Activated CD8-positive, alpha-beta memory T cell treated with anti-CD3 and anti-CD28 coated beads for 4 hours (primary cell): Measurements from ENCODE around the gene SHANK1.
"Not testable (repeated sequence)": the region's sequence is repeated elsewhere in the genome, so short reads cannot be mapped to it uniquely, and the experiment has no call there.

Experiments used
- DNase-seq, 2 donors: peaks; one replicate each; pipeline ENCODE4 v3.0.0-alpha.2; 2020; ENCODE audit warnings: low read depth in 2 of 2

SHANK1 gene

DNA sequence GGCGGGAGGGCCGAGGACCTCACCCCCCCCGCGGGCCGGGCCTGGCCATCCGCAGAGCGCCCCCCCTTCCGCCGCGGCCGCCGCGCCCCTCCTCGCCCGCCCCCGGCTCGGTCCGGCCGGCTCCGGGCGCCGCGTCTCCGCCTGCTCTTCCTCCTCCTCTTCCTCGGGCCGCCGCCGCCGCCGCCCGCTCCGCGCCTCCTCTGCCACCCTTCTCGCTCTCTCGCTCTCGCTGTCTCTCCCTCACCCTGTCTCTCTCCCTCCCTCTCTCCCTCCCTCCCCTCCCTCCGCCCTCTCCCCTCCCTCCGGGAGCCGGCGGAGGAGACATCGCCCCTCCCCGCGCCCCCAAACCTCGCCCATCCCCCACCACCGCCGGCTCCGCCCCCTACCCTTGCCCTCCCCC lies at the start of gene SHANK1:
SHANK1 (minus strand) TSS at position 237 of the 400 bp plus-strand sequence. CDS start 2,883 bp downstream, outside the sequence.
- DNase-seq = no peak

DNA sequence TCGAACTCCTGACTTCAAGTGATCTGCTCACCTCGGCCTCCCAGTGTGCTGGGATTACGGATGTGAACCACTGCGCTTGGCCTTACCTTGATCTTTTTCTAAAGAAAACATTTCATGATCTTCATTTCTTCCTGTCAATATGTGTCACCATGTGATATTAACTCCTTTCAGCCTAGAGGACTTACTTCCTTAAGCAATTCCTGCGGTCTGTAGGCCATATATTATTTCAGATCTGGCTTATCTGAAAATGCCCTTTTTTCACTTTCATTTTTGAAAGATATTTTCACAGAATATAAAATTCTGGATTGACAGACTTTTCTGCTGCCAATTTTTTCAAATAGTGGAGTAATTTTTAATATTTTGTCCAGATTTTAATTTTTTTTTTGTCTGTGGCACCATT lies 48.7 kb upstream of the SHANK1 start:
- DNase-seq = no peak

DNA sequence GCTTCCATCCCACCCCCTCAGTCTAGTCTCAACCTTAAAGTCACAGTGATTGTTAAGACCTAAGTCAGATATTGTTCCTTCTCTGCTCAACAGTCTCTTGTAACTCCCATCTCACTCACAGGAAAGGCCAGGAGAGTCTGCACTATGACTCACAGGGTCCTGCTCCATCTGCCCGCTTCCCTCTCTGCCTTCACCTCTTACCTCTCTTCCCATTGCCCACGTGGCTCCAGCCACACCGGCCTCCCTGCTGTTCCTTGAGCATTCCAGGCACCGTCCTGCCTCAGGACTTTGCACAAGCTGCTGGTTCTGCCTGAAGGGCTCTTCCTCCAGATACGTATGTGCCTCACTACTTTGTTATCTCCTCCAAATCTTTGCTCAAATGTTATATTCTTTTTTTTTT lies 47.7 kb upstream of the SHANK1 start:
- DNase-seq = not testable (repeated sequence)

DNA sequence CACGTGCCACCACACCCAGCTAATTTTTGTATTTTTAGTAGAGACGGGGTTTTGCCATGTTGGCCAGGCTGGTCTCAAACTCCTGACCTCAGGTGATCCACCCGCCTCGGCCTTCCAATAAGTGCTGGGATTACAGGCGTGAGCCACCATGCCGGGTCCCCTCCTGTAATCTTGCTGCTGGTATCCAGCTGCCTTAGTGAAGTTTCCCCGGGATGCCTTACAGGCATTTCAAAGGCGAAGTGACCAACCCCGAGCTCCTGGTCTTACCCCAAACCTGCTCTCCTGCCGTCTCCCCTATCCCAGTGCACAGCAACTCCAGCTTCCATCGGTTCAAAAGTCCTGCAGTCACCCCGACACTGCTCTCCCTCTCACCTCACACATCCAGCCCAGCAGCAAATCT lies 47.1 kb upstream of the SHANK1 start:
- DNase-seq = not testable (repeated sequence)

DNA sequence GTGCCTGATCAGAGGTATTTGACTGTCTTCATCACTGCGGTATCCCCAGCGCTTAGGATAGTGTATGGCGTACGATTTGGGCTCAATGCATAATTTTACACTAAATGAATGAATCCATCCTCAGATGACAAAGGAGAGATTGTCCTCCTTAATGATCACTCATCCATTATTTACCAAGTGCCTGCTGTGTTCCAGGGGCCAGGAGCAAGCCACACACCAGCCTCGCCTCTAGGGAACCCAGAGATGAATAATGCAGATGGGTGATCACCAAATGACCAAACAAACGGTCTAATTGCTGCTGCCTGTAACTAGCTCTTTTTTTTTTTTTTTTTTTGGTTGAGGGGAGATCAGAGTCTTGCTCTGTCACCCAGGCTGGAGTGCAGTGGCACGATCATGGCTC lies 44.8 kb upstream of the SHANK1 start:
- no peak for DNase-seq

DNA sequence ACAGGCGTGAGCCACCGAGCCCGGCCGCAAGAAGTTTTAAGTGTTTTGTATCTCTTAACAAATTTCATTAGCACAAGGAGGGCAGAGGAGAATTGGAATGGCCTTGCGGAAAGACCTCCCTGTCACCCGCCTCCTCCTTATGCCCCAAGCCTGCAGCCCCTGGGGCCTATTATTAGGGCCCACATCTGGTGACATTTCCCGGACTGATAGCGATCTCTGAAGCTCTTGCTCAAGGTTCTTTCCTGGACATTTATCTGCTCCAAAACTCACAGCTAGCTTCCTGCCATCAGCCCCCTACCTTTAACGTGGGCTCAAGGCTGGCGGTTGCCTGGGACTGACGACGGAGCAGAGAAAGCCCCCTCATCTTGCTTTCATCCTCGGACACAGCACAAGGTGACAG lies 43.9 kb upstream of the SHANK1 start:
- DNase-seq = not testable (repeated sequence)

DNA sequence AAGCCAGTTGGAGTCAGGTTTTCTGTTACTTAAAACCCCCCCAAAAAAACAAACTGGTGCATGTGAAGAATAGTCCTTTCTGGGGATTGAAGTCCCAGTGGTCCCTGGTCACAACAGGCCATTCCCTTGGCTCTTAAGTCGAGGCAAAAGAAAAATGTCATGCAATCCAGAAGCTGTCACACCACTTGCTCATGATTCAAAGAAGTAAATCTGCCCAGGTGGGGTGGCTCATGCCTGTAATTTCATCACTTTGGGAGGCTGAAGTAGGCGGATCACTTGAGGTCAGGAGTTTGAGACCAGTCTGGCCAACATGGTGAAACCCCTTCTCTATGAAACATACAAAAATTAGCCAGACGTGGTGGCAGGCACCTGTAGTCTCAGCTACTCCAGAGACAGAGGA lies 41.9 kb upstream of the SHANK1 start:
- DNase-seq = not testable (repeated sequence)

DNA sequence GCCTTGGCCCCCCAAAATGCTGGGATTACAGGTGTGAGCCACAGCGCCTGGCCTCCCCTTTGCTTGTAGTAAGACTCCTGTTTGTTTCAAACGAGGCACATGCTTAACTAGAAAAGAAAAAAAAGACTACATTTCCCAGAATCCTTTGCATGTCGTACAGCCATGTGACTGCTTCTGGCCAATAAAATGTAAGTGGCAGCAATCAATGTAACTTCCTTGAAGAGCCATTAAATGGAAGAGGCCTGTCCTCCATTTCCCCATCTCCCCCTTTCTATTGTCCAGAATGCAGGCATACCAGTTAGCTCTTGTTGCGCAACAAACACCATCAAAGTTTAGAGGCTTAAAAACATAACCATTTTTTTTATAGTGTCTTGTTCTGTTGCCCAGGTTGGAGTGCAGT lies 40.3 kb upstream of the SHANK1 start:
- DNase-seq = no peak

DNA sequence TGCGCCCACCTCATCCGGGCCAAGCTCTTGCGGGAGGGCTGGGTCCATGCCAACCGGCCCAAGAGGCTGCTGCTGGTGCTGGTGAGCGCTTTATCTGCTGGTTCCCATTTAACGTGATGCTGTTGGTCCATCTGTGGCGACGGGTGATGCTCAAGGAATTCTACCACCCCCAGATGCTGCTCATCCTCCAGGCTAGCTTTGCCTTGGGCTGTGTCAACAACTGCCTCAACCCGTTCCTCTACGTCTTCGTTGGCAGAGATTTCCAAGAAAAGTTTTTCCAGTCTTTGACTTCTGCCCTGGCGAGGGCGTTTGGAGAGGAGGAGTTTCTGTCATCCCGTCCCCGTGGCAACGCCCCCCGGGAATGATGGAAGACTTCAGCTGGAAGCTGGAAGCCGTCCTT lies 39.5 kb upstream of the SHANK1 start:
- not testable (repeated sequence) for DNase-seq

DNA sequence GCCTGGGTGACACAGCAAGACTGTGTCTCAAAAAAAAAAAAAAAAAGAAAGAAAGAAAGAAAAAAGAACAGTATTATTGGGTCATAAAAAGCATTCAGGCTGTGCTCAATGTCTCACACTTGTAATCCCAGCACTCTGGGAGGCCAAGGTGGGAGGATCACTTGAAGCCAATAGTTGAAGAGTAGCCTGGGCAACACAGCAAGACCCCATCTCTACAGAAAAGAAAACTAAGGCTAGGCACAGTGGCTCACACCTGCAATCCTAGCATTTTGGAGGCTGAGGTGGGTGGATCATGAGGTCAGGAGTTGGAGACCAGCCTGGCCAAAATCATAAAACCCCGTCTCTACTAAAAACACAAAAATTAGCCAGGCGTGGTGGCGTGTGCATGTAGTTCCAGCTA lies 38.0 kb upstream of the SHANK1 start:
- DNase-seq = not testable (repeated sequence)

DNA sequence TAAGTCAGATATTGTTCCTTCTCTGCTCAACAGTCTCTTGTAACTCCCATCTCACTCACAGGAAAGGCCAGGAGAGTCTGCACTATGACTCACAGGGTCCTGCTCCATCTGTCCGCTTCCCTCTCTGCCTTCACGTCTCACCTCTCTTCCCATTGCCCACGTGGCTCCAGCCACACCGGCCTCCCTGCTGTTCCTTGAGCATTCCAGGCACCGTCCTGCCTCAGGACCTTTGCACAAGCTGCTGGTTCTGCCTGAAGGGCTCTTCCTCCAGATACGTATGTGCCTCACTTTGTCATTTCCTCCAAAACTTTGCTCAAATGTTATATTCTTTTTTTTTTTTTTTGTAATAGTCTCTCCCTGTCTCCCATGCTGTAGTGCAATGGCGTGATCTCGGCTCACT lies 36.6 kb upstream of the SHANK1 start:
- DNase-seq = not testable (repeated sequence)

DNA sequence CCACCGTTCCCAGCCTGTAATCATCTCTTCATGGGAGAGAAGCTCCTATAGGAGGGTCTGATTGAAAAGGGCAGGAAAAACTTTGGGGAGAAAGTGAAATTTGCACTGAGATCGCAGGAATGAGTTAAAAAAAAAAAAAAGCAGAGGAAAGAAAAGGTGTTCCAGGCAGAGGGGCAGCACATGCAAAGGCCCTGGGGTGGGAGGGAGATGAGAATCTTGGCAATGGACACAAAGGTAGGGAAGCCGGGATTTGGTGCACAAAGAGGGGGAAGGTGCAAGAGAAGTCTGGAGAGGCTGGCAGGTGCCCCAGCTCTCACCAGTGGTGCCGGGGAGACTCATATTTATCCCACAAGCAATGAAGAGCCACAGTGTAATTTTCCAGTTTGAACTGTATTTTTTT lies 34.3 kb upstream of the SHANK1 start:
- no peak for DNase-seq

DNA sequence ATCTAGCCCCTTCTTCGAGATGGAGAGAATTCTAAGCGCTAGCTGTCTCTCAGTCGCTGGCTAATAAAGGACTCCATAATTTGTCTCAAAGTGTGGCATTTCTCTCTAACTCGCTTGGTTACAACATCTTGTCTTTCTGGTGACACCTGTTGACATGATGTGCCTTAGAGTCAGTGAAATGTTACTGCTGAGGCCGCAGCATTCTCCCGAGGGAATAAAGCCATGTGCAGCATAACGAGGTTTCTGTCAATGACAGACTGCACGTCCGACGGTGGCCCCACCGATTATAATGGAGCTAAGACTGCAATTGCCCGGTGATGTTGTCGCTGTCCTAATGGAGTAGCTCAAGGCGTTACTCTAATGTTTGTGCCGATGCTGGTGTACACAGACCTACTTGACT lies 30.4 kb upstream of the SHANK1 start:
- DNase-seq = no peak

DNA sequence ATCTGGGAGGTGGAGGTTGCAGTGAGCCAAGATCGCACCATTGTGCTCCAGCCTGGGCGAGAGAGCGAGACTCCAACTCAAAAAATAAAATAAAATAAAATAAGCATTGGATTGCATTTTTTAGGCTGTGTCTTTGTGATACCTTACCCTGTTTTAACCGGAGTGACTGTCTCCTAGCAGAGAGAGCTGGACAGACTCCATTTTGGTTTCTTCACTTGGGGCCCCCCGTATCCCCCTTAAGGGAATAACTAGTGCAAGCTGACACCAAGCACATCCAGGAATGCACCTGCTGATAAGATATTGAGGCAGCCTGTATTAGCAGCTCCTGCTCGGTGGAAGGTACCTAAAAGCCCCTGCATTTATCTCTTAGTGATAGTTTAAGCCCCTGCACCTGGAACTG lies 29.9 kb upstream of the SHANK1 start:
- DNase-seq = no peak

DNA sequence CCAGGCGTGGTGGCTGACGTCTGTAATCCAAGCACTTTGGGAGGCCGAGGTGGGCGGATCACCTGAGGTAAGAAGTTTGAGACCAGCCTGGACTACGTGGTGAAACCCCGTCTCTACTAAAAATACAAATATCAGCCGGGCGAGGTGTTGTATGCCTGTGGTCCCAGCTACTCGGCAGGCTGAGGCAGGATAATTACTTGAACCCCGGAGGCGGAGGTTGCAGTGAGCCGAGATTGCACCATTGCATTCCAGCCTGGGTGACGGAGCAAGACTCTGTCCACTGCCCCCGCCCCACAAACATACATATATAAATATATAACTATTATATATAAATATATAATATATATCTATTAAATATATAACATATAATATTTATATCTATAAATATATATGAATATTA lies 27.5 kb upstream of the SHANK1 start:
- DNase-seq = not testable (repeated sequence)

DNA sequence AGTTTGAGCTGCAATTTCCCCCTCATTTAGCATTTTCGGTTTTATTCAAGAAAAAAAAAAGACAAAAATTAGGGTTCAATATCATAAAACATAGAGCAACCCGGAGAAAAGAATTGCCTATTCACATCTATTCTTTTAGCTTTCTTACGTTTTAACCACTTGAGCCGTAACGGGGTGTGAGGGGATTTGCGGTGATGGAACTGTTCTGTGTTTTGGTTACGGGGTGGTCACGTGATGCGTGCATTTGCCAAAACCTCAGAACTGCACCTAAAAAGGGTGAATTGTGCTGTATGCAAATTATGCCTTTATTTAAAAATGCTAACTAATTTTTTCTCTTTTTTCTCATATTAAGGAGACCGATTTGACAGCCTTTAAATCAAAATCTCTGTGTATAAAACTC lies 25.6 kb upstream of the SHANK1 start:
- no peak for DNase-seq

DNA sequence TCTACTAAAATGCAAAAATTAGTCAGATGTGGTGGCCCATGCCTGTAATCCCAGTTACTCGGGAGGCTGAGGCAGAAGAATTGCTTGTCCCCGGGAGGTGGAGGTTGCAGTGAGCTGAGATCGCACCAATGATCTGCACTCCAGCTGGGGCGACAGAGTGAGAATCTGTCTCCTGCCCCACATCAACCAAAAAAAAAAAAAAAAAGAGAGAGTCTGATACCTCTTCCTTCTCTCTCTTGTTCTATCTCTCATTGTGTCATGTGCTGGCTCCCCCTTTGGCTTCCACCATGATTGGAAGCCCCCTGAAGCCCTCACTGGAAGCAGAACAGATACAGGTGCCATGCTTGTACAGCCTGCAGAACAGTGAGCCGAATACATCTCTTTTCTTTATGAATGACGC lies 23.9 kb upstream of the SHANK1 start:
- no peak for DNase-seq

DNA sequence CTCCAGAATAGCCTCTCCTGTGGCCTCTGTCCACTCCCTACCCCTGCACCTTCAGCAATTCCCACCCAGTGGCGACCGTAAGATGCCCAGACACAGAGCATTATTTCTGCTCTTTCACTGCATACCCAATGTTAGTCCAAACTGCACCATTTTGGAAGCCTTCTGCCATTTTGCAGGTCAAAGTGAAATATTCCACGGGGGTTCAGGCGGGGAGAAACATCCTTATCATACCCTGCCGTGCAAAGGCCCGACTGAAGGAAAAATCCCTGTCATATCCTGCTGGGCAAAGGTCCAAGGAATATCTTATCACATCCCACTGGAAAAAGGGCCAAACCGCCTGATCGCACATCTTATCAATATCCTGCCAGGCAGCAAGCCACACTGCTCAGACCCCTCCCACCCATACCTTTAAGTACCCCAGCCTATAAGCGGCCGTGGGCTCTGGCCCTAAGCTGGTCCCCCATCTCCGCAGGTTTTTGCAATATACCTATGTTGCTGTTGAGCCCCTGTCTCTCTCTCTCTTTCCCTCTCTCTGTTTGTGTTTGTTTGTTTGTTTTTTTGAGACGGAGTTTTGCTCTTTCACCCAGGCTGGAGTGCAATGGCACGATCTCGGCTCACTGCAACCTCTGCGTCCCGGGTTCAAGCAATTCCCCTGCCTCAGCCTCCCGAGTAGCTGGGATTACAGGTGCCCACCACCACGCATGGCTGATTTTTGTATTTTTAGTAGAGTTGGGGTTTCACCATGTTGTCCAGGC lies 21.8 kb upstream of the SHANK1 start:
- no peak for DNase-seq

DNA sequence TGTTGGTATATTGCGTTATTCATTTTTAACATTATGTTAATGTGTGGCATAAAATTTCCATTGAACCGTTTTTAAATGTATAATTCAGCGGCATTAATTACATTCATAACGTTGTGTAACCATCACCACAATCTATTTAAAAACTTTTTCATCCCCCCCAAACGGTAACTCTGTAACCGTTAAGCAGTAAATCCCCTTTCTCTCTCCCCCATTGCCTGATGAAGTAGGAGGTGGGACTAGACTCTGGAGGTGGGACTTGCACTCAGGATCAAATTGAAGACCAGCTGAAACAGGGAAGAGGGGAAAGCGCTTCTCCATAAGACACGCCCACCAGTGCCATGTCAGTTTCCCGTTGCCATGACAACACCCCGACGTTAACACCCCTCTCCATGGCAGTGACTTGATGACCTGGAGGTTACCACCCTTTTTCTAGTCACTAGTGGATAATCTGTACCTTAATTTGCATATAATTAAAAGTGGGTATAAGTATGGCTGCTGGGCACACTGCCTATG lies 20.4 kb upstream of the SHANK1 start:
- DNase-seq = no peak

DNA sequence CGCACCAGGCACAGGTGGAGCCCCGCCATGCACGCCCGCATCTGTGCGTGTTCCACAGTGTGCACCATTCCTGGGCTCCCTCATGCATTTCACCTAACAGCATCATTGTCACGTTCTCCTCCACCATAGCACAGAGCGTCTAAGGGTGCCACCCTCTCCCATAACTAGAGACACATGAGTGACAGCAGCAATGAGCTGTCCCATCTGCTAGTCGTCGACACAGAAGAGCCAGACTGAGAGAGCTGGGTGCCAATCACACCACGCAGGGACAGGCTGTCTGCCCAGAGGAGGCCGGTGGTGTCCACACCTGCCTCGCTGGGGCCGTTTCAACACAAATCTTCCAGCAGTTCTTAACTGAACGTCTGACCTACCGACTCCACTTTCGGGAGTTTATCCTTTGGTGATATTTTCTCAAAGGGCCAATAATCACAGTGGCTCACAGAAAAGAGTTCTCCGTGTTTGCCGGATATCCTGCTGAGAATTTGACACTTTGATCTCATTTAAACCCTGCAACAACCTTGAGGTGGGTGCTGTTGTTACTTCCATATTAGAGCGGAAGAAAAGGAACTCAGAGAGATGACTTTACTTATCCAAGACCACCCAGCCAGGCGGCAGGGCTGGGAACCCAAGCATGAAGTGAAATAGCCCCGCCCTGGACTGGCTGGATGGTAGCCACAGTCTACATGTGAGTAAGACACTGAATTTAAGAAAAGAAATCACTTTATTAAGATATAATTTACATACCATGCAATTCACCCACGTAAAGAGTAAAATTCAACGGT lies 19.7 kb upstream of the SHANK1 start:
- no peak for DNase-seq

DNA sequence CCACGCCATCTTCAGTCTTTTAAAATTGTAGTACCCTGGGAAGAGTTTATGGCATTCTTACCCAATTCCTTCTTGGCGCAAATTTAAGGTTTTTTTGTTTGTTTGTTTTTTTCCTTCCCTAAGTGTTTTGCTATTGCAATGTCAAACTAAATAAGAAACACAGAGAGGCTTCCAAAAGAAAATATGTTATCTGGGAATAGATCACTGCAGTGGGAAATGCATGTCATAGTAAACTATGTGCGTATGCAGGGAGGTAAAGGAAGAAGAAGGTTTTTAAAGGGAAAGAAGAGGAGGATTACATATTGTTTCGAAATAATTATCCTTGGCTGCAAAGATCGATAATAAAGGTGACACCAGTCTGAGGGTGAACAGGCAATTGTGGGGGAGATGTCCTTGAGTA lies 16.7 kb upstream of the SHANK1 start:
- DNase-seq = no peak

DNA sequence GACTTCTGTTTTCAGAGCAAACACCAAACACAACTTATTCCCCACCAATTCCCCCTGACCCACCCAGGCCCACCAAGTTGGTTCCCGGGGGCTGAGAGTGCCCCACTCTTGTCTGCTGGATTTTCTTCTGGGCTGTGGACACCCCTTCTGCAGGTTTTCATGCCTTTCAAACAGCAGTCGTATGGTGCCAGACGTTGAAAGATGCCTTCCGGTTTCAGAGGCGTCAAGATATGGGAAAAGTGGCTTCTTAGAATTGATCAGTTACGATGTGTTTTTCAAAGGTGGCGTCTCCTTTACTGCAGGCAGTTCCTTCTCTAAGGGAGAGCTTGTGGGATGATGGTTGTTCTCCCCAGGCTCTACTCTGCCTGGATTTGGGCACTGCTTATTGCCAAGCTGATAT lies 16.3 kb upstream of the SHANK1 start:
- DNase-seq = no peak

DNA sequence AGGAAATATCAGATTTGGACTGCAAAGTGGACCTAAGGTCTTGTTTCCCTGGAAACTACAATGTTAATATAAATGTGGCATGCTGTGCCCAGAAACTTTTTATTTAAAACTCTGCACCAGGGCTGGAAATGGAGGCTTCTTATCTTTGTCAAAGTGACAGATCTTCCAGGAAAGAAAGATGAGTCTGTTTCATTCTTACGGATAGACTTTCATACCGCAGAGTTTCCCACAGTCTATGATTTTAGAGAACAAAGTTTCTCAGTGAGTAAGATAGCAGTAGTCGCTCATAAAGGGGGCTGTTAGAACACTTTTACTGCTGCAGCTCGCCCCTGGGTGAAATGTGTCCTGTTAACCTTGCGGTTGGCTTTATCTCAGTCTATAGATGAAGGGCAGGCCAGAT lies 10.3 kb upstream of the SHANK1 start:
- no peak for DNase-seq
